H1 (cell line): ENCODE results near the gene PPP1R9A. TPM values are rescaled to one million over a fixed set of nuclear protein-coding genes. Genes with fewer than 3 reads are reported as not detected.

Experiments used
- CTCF ChIA-PET: fragments of 300-600 bp; sonication (Branson Sonifier 250); formaldehyde crosslinking; loops from one replicate; lab custom pipeline; 2021; ENCODE audit not compliant: partially characterized antibody; lab: Charles Lee
- POLR2A ChIA-PET: fragments of 300-600 bp; sonication (Branson Sonifier 250); formaldehyde crosslinking; loops from one replicate; lab custom pipeline; 2021; ENCODE audit warnings: inconsistent platforms; ENCODE audit not compliant: partially characterized antibody; lab: Charles Lee
- DNase-seq, 2 experiments: peaks; one replicate each; pipeline versions ENCODE4 v3.0.0 to v3.0.0-alpha.2; 2010 to 2022; ENCODE audit warnings: low spot score in 2 of 2, low read depth in 1 of 2, mixed read lengths in 1 of 2
- FAIRE-seq: peaks from 2 replicates; lab custom pipeline; 2011; peaks lifted over from hg19 to GRCh38; lab: Jason Lieb, UNC
- H2AFZ ChIP-seq: 2 replicates; pipeline ENCODE4 v1.8.1; 2012; ENCODE audit warnings: low read length, inconsistent platforms
- H2AK5ac ChIP-seq: 2 replicates; pipeline ENCODE4 v1.6.1; 2013; ENCODE audit warnings: low read depth, low read length
- H2BK120ac ChIP-seq: replicated peaks from 2 replicates; pipeline ENCODE3; 2013; ENCODE audit warnings: low read depth, low read length, inconsistent platforms
- H2BK12ac ChIP-seq: 2 replicates; pipeline ENCODE4 v1.6.1; 2013; ENCODE audit warnings: low read depth, low read length
- H2BK15ac ChIP-seq: 2 replicates; pipeline ENCODE4 v1.6.1; 2013; ENCODE audit warnings: low read length
- H2BK20ac ChIP-seq: 2 replicates; pipeline ENCODE4 v1.6.1; 2013; ENCODE audit warnings: low read length
- H2BK5ac ChIP-seq: 2 replicates; pipeline ENCODE4 v1.6.1; 2013; ENCODE audit warnings: low read depth, low read length
- H3K14ac ChIP-seq: 2 replicates; pipeline ENCODE4 v1.6.1; 2013; ENCODE audit warnings: inconsistent platforms; ENCODE audit not compliant: insufficient read length
- H3K18ac ChIP-seq: 2 replicates; pipeline ENCODE4 v1.6.1; 2013; ENCODE audit warnings: low read length; ENCODE audit errors: extremely low read depth
- H3K23ac ChIP-seq: 2 replicates; pipeline ENCODE4 v1.6.1; 2013; ENCODE audit warnings: inconsistent platforms; ENCODE audit not compliant: insufficient read length
- H3K23me2 ChIP-seq: 2 replicates; pipeline ENCODE4 v1.6.1; 2013; ENCODE audit warnings: low read depth, low read length
- H3K27ac ChIP-seq: 2 replicates; pipeline ENCODE4 v1.6.1; 2011; ENCODE audit warnings: low read depth, low read length, inconsistent platforms
- H3K27me3 ChIP-seq, 4 experiments: replicated peaks in 1 of 4; 1 replicate in 1 of 4; 2 replicates in 3 of 4; pipeline versions ENCODE4 v1.6.1 to v1.8.1; 2011 to 2013; ENCODE audit warnings: low read length in 3 of 4, mild to moderate bottlenecking in 3 of 4, inconsistent platforms in 2 of 4, mixed read lengths in 2 of 4, moderate library complexity in 1 of 4; ENCODE audit not compliant: control insufficient read depth in 3 of 4, insufficient read depth in 3 of 4; ENCODE audit errors: extremely low read depth in 1 of 4
- H3K36me3 ChIP-seq, 4 experiments: 2 replicates each; pipeline versions ENCODE4 v1.6.1 to v1.8.1; 2011 to 2013; ENCODE audit warnings: mild to moderate bottlenecking in 4 of 4, low read length in 3 of 4, moderate library complexity in 2 of 4, control low read depth in 1 of 4, inconsistent platforms in 1 of 4; ENCODE audit not compliant: insufficient read depth in 4 of 4, control insufficient read depth in 2 of 4
- H3K4ac ChIP-seq: replicated peaks from 2 replicates; pipeline ENCODE3; 2013; ENCODE audit warnings: low read length, low read depth, mixed read lengths, inconsistent platforms; ENCODE audit not compliant: insufficient read length
- H3K4me1 ChIP-seq, 4 experiments: replicated peaks in 1 of 4; 1 replicate in 1 of 4; 2 replicates in 3 of 4; pipeline versions ENCODE4 v1.6.1 to v1.8.1; 2011 to 2013; ENCODE audit warnings: low read length in 3 of 4, inconsistent platforms in 2 of 4, mixed read lengths in 1 of 4; ENCODE audit not compliant: insufficient read depth in 4 of 4, control insufficient read depth in 3 of 4
- H3K4me2 ChIP-seq, 2 experiments: 2 replicates each; pipeline versions ENCODE4 v1.6.1 to v1.8.1; 2011 to 2013; ENCODE audit warnings: low read depth in 2 of 2, low read length in 2 of 2, control low read depth in 1 of 2, inconsistent platforms in 1 of 2, mild to moderate bottlenecking in 1 of 2; ENCODE audit not compliant: insufficient read depth in 1 of 2
- H3K4me3 ChIP-seq, 4 experiments: fragments of 200-600, 300-600 bp in 1 of 4; sonication (generic), shearing (Covaris generic), sonication (Bioruptor Twin) in 1 of 4; 2 replicates each; pipeline versions ENCODE4 v1.5.1 to v1.8.1; 2011 to 2016; ENCODE audit warnings: low read length in 4 of 4, low read depth in 3 of 4, control low read depth in 2 of 4, inconsistent platforms in 2 of 4, mild to moderate bottlenecking in 2 of 4, mixed read lengths in 1 of 4, moderate library complexity in 1 of 4; ENCODE audit not compliant: insufficient read depth in 2 of 4; ENCODE audit errors: extremely low read depth in 1 of 4
- H3K56ac ChIP-seq: replicated peaks from 2 replicates; pipeline ENCODE3; 2013; ENCODE audit warnings: low read depth, mild to moderate bottlenecking, mixed read lengths, low read length, inconsistent platforms; ENCODE audit not compliant: insufficient read length
- H3K79me1 ChIP-seq: 2 replicates; pipeline ENCODE4 v1.6.1; 2013; ENCODE audit warnings: low read depth, low read length, control low read depth
- H3K79me2 ChIP-seq, 2 experiments: 2 replicates each; pipeline versions ENCODE4 v1.6.1 to v1.8.1; 2012 to 2013; ENCODE audit warnings: low read length in 2 of 2, mild to moderate bottlenecking in 2 of 2, inconsistent platforms in 1 of 2; ENCODE audit not compliant: insufficient read depth in 2 of 2, control insufficient read depth in 1 of 2
- H3K9ac ChIP-seq, 4 experiments: replicated peaks in 1 of 4; 1 replicate in 1 of 4; 2 replicates in 3 of 4; pipeline versions ENCODE4 v1.6.1 to v1.8.1; 2011 to 2013; ENCODE audit warnings: low read depth in 3 of 4, low read length in 3 of 4, control low read depth in 2 of 4, mild to moderate bottlenecking in 2 of 4, moderate library complexity in 2 of 4, inconsistent platforms in 1 of 4; ENCODE audit errors: extremely low read depth in 1 of 4
- H3K9me3 ChIP-seq, 2 experiments: 2 replicates each; pipeline versions ENCODE4 v1.6.1 to v1.8.1; 2012 to 2013; ENCODE audit warnings: mild to moderate bottlenecking in 2 of 2, moderate library complexity in 2 of 2, control low read depth in 1 of 2, inconsistent platforms in 1 of 2, low read depth in 1 of 2, low read length in 1 of 2, mixed read lengths in 1 of 2; ENCODE audit not compliant: insufficient read depth in 2 of 2
- H4K20me1 ChIP-seq, 2 experiments: replicated peaks in 1 of 2; 2 replicates each; pipeline versions ENCODE3 to v1.8.1; 2011 to 2013; ENCODE audit warnings: inconsistent platforms in 2 of 2, low read length in 2 of 2, mild to moderate bottlenecking in 1 of 2; ENCODE audit not compliant: insufficient read depth in 2 of 2, control insufficient read depth in 1 of 2
- H4K5ac ChIP-seq: 2 replicates; pipeline ENCODE4 v1.6.1; 2013; ENCODE audit warnings: low read length, low read depth, mixed read lengths, inconsistent platforms; ENCODE audit not compliant: insufficient read length
- H4K8ac ChIP-seq: 2 replicates; pipeline ENCODE4 v1.8.0; 2013; ENCODE audit warnings: mild to moderate bottlenecking, moderate library complexity, low read length, inconsistent platforms; ENCODE audit not compliant: insufficient read depth; ENCODE audit errors: extremely low read depth
- H4K91ac ChIP-seq: replicated peaks from 2 replicates; pipeline ENCODE3; 2013; ENCODE audit warnings: low read length, mixed read lengths, inconsistent platforms; ENCODE audit not compliant: insufficient read length
- GABPA ChIP-seq: IDR thresholded peaks from 2 replicates; pipeline ENCODE4 v1.6.1; 2011; ENCODE audit warnings: mild to moderate bottlenecking, low read length, moderate library complexity, borderline replicate concordance; ENCODE audit not compliant: insufficient read depth
- JUND ChIP-seq: IDR thresholded peaks from 2 replicates; pipeline ENCODE4 v1.6.1; 2011; ENCODE audit warnings: mild to moderate bottlenecking, improper control_type of control experiment, low read length
- NANOG ChIP-seq: IDR thresholded peaks from 2 replicates; pipeline ENCODE4 v1.6.1; 2011; ENCODE audit warnings: low read length, low read depth, mild to moderate bottlenecking, inconsistent platforms; ENCODE audit not compliant: insufficient read depth, poor library complexity, severe bottlenecking
- POLR2A ChIP-seq, 2 experiments: IDR thresholded peaks; 1 replicate in 1 of 2; 2 replicates in 1 of 2; pipeline ENCODE4 v1.6.1; 2011; ENCODE audit warnings: low read depth in 2 of 2, low read length in 2 of 2, mild to moderate bottlenecking in 2 of 2; ENCODE audit errors: control extremely low read depth in 1 of 2
- SRF ChIP-seq: IDR thresholded peaks from 2 replicates; pipeline ENCODE4 v1.6.1; 2011; ENCODE audit warnings: mild to moderate bottlenecking, low read depth, low read length, moderate library complexity
- ZNF274 ChIP-seq: IDR thresholded peaks from 2 replicates; pipeline ENCODE4 v1.7.0; 2012; ENCODE audit warnings: low read length, borderline replicate concordance; ENCODE audit errors: extremely low read depth
- WGBS, 2 experiments: shearing (Covaris generic) in 1 of 2; methylation state at CpG; one replicate each; pipeline versions ENCODE4 v1.1.6 to v1.1.7; 2013 to 2015; ENCODE audit warnings: low lambda C conversion rate in 2 of 2, mixed read lengths in 2 of 2, inconsistent platforms in 1 of 2, low coverage in 1 of 2, missing lambda C conversion rate in 1 of 2; ENCODE audit not compliant: insufficient replicate concordance in 2 of 2, insufficient coverage in 1 of 2, insufficient read length in 1 of 2; ENCODE audit errors: extremely low coverage in 1 of 2, missing lambda C conversion rate in 1 of 2; 5-methylcytosine and 5-hydroxymethylcytosine counted together
- polyA plus RNA-seq, 7 experiments: library from polyadenylated mRNA; depleted of rRNA in 3 of 7; stranded (reverse) in 5 of 7; unstranded in 2 of 7; fragments of >200 nt in 5 of 7; fragments of 200-250 nt in 2 of 7; gene quantifications; 1 replicate in 5 of 7; 2 replicates in 1 of 7; 4 replicates in 1 of 7; pipeline versions ENCODE4 v1.2.1 to v1.2.3, GENCODE V29; 2011 to 2013; ENCODE audit warnings: missing spikeins in 2 of 7, mixed read lengths in 2 of 7
- total RNA-seq: library from RNA; stranded (reverse); fragmentation: NEBNext Ultra II Directional; extraction: Animal tissue kit (Norgen Biotek cat#: 25700); gene quantifications from 2 replicates; pipeline ENCODE4 v1.2.1, GENCODE V29; 2021
- TF ChIP-seq, protein P1 (sequence below): IDR thresholded peaks from 2 replicates; pipeline ENCODE4 v1.6.1; 2012; ENCODE audit warnings: inconsistent platforms

PPP1R9A gene
- total and polyA plus RNA-seq, 2 of the 8 experiments (the other 6 are each of a cell fraction or from before 2014, with no cell fraction given): 3.0 to 20.3 TPM

DNA sequence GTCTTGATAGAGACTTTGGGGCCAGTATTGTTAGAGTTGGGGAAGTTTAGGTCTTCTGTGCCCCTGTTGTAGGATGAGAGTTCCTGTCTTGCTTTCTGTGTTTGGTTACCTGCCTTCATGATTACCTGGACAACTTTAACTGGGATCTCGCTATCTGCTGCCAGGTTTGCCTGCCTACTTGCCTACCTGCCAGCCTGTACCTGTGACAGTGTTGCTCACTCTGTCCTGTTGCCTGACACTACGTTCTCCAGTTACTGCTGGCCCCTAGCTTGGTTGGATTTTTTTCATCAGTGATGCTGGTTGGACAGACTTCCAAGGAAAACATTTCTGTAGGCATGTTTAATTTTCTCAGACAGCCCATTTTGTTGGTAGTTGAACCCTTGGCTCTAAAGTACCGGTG lies 48.4 kb downstream of the PPP1R9A start:
- 86% methylated on average over 3 of the region's 3 CpGs; no CpG with 5 or more reads in 1 of the 2 experiments for WGBS, 2 experiments
- TF ChIP-seq ZNF274 (no peak), GABPA (no peak), NANOG (no peak), JUND (no peak), POLR2A (IDR thresholded peaks at IDR 0.05; ENCODE audit: control extremely low read depth in 1 of 2, low read depth in 2 of 2, low read length in 2 of 2) (no peak), SRF (no peak)
- TF ChIP-seq, protein P1, sequence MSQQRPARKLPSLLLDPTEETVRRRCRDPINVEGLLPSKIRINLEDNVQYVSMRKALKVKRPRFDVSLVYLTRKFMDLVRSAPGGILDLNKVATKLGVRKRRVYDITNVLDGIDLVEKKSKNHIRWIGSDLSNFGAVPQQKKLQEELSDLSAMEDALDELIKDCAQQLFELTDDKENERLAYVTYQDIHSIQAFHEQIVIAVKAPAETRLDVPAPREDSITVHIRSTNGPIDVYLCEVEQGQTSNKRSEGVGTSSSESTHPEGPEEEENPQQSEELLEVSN: no peak

More for the DNA sequence above, 48.4 kb downstream of the PPP1R9A start:
- H3K14ac ChIP-seq: no peak overlapping the region
- H3K9ac ChIP-seq: no peak overlapping the region; a peak in 2 of 7 replicates
- H3K23me2 ChIP-seq: no peaks in the 10 kb centered on the region
- FAIRE-seq: no peak
- H3K4ac ChIP-seq: no peak overlapping the region
- no peak overlapping the region for H2AK5ac ChIP-seq
- ChIA-PET POLR2A (no interaction called here), CTCF (interaction anchor here (1.2 to 1.3 kb wide), 2 partner anchors 8 to 20 kb away, joined by 3 to 4 read pairs; no protein-coding TSS in a partner anchor)
- no peak overlapping the region for H3K18ac ChIP-seq
- H4K20me1 ChIP-seq: no peaks in the 10 kb centered on the region
- H4K8ac ChIP-seq: no peak overlapping the region
- no peak overlapping the region for H2BK120ac ChIP-seq
- H3K23ac ChIP-seq: no peak overlapping the region
- no peaks in the 10 kb centered on the region for H3K4me1 ChIP-seq
- no peaks in the 10 kb centered on the region for H3K36me3 ChIP-seq
- no peak overlapping the region for H2AFZ ChIP-seq
- no peak overlapping the region for H3K4me3 ChIP-seq
- H3K9me3 ChIP-seq: no peaks in the 10 kb centered on the region
- H2BK15ac ChIP-seq: no peak overlapping the region
- DNase-seq: no peak
- no peak overlapping the region for H2BK20ac ChIP-seq
- H3K27ac ChIP-seq: no peak overlapping the region
- no peak overlapping the region for H4K91ac ChIP-seq
- peaks cover 0 to 22% of the 10 kb centered on the region in 2 experiments; a peak in 2 of 4 replicates for H3K79me2 ChIP-seq
- no peak overlapping the region for H2BK5ac ChIP-seq
- no peaks in the 10 kb centered on the region for H3K27me3 ChIP-seq
- H3K4me2 ChIP-seq: no peak overlapping the region
- no peaks in the 10 kb centered on the region for H3K79me1 ChIP-seq
- no peak overlapping the region for H2BK12ac ChIP-seq
- H4K5ac ChIP-seq: no peak overlapping the region
- no peak overlapping the region for H3K56ac ChIP-seq
